Thoracic aorta (tissue), 2 donors: ENCODE measurements around the gene TSKU. TPM values are rescaled to one million over a fixed set of nuclear protein-coding genes. Genes with fewer than 3 reads are reported as not detected.

Source experiments
- ATAC-seq: fragments of 150-250 bp; one replicate; pipeline ENCODE4 v1.8.0; 2017; ENCODE audit warnings: low read depth; ENCODE audit not compliant: insufficient number of reproducible peaks, low FRiP score
- DNase-seq: peaks from one replicate; pipeline ENCODE4 v3.0.0-alpha.2; 2020; ENCODE audit warnings: low spot score
- H3K27ac ChIP-seq, 2 donors: fragments of 200-600 bp; sonication (generic); 1 replicate in 1 of 2; 2 replicates in 1 of 2; pipeline ENCODE4 v1.5.1; 2016; ENCODE audit warnings: mild to moderate bottlenecking in 2 of 2, moderate library complexity in 2 of 2
- H3K27me3 ChIP-seq: fragments of 200-600 bp; sonication (generic); replicated peaks from 2 replicates; pipeline ENCODE4 v1.6.0; 2016; ENCODE audit warnings: mild to moderate bottlenecking; ENCODE audit not compliant: insufficient read depth
- H3K36me3 ChIP-seq: fragments of 200-600 bp; sonication (generic); one replicate; pipeline ENCODE4 v1.5.1; 2016
- H3K4me1 ChIP-seq, 2 donors: fragments of 200-600 bp; sonication (generic); 1 replicate in 1 of 2; 2 replicates in 1 of 2; pipeline versions ENCODE4 v1.5.1 to v1.6.0; 2016; ENCODE audit warnings: low read depth in 2 of 2, mild to moderate bottlenecking in 1 of 2; ENCODE audit not compliant: control insufficient read depth in 1 of 2
- H3K4me3 ChIP-seq: fragments of 200-600 bp; sonication (generic); 2 replicates; pipeline ENCODE4 v1.5.1; 2016; ENCODE audit warnings: mild to moderate bottlenecking
- H3K9me3 ChIP-seq: fragments of 200-600 bp; sonication (generic); 2 replicates; pipeline ENCODE4 v1.5.1; 2016
- total RNA-seq, 2 donors: library from RNA; depleted of rRNA; stranded (reverse); fragments of >200 nt; gene quantifications; one replicate each; pipeline versions ENCODE4 v1.1.0 to v1.2.3, GENCODE V29; 2016
- TF ChIP-seq, protein P1 (sequence below): fragments of 200-600 bp; sonication (generic); IDR thresholded peaks from one replicate; pipeline ENCODE4 v1.5.1; 2019; ENCODE audit warnings: antibody characterized with exemption

Gene TSKU
- total RNA-seq, 2 donors from 2014 or later: 42.2 to 100 TPM

DNA sequence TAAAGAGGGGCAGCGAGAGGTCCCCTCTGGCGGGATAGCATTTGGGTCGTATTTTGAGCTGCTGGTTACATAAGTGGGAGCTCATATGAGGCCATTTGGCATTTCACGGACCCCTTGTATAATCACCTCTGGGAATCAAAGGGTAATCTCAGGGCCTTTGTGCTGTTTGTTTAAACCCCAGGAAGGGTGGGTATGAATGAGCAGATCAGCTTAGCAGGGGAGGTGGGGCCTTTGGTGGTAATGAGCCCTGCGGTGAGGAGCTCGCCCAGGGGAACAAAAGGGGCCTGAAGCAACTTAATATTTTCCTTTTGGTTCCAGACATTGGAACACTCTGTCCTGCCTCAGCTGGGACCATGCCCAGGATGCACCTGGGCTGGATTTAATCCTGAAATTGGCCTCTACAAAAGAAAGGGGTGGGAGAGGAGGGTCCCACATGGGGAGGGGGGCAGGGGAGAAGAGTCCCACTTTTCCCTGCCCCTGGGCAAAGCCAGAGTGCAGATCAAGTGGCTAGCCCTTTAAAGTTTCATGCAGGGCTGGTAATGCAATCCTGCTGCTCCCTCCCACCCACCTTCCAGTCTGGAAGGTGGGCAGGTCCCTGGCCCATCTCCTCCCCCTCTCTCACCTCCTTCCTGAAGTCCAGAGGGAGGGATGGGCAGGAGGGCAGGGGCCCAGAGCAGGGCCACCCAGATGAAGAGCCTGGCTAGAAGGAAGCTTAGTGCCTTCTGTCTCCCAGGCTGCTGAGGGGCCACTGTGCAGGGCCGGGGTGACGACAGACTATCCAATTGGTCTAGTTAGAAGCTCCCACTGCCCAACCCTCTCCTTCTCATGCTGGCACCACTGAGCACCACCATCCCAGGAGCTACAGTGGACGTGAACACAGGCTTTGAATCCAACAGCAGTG, 10.5 kb downstream of the TSKU start:
- no peak for DNase-seq
- no peak for ATAC-seq
- H3K4me3 ChIP-seq: no peak overlapping the region
- H3K27me3 ChIP-seq: no peaks in the 10 kb centered on the region
- H3K36me3 ChIP-seq: peaks cover 15% of the 10 kb centered on the region
- TF ChIP-seq, protein P1, sequence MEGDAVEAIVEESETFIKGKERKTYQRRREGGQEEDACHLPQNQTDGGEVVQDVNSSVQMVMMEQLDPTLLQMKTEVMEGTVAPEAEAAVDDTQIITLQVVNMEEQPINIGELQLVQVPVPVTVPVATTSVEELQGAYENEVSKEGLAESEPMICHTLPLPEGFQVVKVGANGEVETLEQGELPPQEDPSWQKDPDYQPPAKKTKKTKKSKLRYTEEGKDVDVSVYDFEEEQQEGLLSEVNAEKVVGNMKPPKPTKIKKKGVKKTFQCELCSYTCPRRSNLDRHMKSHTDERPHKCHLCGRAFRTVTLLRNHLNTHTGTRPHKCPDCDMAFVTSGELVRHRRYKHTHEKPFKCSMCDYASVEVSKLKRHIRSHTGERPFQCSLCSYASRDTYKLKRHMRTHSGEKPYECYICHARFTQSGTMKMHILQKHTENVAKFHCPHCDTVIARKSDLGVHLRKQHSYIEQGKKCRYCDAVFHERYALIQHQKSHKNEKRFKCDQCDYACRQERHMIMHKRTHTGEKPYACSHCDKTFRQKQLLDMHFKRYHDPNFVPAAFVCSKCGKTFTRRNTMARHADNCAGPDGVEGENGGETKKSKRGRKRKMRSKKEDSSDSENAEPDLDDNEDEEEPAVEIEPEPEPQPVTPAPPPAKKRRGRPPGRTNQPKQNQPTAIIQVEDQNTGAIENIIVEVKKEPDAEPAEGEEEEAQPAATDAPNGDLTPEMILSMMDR: no peak
- H3K9me3 ChIP-seq: no peaks in the 10 kb centered on the region
- no peak overlapping the region for H3K27ac ChIP-seq
- peaks cover 5 to 45% of the 10 kb centered on the region in 2 donors for H3K4me1 ChIP-seq

DNA sequence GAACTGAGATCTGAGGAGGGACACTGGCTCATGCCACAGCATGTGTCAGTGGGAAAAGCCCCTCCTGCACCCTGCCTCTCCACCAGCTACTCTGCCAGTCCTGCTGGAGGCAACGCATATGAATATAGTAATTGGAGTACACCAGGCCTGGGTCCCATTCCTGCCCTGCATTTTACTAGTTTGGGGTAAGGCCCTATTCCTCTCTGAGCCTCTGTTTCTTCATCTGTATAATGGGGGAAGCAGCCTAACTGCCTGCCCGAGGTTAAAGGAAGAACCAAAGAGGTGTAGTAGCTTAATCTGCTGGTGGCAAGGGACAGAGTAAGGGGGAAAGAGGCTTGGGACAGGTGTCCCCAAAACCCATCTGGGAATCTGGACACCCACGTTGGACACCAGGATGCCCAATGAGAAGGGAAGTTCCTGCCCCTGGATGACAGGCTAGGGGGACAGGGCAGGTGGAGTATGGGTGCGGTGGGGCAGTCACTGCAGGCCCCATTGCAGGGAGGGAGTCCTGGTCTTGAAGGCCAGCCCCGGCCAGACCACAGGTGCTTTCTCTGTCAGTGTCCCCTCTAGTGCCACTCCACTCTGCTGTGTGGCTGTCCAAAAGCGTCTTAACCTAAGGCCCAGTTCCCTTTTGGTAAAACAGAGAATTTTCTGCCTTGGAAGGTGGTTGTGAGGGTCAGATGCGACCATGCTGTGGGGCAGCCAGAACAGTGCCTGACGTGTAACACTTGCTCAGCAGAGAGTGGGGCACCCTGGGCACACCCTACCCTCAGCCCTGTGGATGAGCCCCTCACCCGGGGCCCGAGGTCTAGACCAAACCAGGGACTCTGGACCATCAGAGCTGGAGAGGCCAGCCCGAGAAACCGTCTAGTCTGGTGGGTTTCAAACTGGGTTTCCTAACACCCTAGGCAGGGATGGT, 11.5 kb downstream of the TSKU start:
- H3K36me3 ChIP-seq: peaks cover 15% of the 10 kb centered on the region
- no peak overlapping the region for H3K4me3 ChIP-seq
- no peaks in the 10 kb centered on the region for H3K9me3 ChIP-seq
- DNase-seq (no peak), ATAC-seq (no peak)
- TF ChIP-seq, protein P1: no peak
- H3K4me1 ChIP-seq: peaks cover under 1 to 46% of the 10 kb centered on the region in 2 donors
- H3K27ac ChIP-seq: no peak overlapping the region
- H3K27me3 ChIP-seq: no peaks in the 10 kb centered on the region

DNA sequence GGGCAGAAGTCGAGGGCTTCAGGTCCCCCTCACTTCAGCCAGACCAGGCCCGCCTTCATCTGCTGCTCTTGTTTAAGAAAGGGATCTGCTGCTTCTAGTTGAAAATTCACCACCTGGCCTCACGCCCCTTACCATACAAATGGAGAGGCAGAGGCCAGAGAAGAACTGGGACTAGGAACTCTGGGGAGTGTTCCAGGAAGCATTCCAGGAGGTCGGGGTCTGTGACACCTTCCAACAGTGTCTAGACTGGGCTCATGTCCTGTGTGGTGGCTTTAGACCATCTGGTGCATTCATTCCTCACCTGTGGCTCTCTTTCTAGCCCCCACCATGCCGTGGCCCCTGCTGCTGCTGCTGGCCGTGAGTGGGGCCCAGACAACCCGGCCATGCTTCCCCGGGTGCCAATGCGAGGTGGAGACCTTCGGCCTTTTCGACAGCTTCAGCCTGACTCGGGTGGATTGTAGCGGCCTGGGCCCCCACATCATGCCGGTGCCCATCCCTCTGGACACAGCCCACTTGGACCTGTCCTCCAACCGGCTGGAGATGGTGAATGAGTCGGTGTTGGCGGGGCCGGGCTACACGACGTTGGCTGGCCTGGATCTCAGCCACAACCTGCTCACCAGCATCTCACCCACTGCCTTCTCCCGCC, 12.3 kb downstream of the TSKU start:
- Histone ChIP-seq H3K9me3 (no peaks in the 10 kb centered on the region), H3K27ac (no peak overlapping the region)

DNA sequence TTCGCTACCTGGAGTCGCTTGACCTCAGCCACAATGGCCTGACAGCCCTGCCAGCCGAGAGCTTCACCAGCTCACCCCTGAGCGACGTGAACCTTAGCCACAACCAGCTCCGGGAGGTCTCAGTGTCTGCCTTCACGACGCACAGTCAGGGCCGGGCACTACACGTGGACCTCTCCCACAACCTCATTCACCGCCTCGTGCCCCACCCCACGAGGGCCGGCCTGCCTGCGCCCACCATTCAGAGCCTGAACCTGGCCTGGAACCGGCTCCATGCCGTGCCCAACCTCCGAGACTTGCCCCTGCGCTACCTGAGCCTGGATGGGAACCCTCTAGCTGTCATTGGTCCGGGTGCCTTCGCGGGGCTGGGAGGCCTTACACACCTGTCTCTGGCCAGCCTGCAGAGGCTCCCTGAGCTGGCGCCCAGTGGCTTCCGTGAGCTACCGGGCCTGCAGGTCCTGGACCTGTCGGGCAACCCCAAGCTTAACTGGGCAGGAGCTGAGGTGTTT, 12.8 kb downstream of the TSKU start:
- TF ChIP-seq, protein P1: no peak
- ATAC-seq: no peak
- no peak for DNase-seq
- no peaks in the 10 kb centered on the region for H3K9me3 ChIP-seq
- peaks cover 5 to 48% of the 10 kb centered on the region in 2 donors for H3K4me1 ChIP-seq
- H3K27ac ChIP-seq: no peak overlapping the region
- peaks cover 15% of the 10 kb centered on the region for H3K36me3 ChIP-seq
- H3K27me3 ChIP-seq: no peaks in the 10 kb centered on the region
- H3K4me3 ChIP-seq: no peak overlapping the region

More for the DNA sequence above, 12.3 kb downstream of the TSKU start:
- no peak overlapping the region for H3K4me3 ChIP-seq
- no peak for ATAC-seq
- TF ChIP-seq, protein P1: no peak
- H3K27me3 ChIP-seq: no peaks in the 10 kb centered on the region
- peaks cover 15% of the 10 kb centered on the region for H3K36me3 ChIP-seq
- H3K4me1 ChIP-seq: peaks cover 5 to 48% of the 10 kb centered on the region in 2 donors
- no peak for DNase-seq
